Cardiac fibroblast (primary cell): ENCODE data around the gene HNRNPLL.
"Not testable (repeated sequence)": the region's sequence is repeated elsewhere in the genome, so short reads cannot be mapped to it uniquely, and the experiment has no call there.

Source experiments
- DNase-seq, 2 donors: peaks; one replicate each; pipeline versions ENCODE4 v3.0.0 to v3.0.0-alpha.2; 2010; ENCODE audit warnings: low read depth in 2 of 2
- H3K4me3 ChIP-seq, 2 donors: replicated peaks in 1 of 2; 1 replicate in 1 of 2; 2 replicates in 1 of 2; pipeline ENCODE4 v1.5.1; 2011; ENCODE audit warnings: low read depth in 2 of 2, low read length in 2 of 2, mild to moderate bottlenecking in 2 of 2, moderate library complexity in 1 of 2
- TF ChIP-seq, protein P1 (sequence below): IDR thresholded peaks from one replicate; pipeline ENCODE4 v1.5.1; 2011; ENCODE audit warnings: low read depth, mild to moderate bottlenecking, low read length, inconsistent platforms

HNRNPLL gene

DNA sequence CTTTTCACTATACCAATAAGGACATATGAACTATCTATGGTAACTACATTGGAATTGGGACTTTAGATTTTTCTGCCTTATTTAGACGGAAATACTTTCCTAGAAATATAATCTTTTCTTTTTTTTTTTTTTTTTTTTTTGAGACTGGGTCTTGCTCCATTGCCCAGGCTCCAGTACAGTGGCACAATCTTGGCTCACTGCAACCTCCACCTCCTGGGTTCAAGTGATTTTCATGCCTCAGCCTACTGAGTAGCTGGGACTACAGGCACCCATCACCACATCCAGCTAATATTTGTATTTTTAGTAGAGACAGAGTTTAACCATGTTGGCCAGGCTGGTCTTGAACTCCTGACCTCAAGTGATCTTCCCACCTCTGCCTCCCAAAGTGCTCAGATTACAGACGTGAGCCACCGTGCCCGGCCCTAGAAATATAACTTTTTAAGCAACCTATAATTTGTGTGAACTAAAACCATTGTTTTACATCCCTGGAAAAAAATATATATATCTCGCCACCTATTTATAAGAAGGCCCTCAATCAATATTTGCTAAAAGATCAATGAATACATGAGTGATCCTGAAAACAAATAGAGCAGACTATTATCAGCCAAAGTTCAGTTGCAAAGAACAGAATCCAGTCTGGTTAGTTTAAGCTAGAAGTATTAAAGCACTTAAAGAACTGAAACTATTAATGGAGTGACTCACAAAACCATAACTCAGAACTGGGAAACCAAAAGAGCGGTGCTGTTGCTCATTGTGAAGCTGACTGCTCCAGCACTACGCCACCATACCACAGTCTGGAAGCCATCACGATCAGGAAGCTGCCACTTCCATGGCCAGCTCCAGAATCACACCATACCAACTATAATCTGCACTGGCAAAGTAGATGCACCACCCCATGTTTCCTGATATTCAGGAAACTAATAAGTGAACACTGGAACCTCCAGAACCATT, 8.4 kb upstream of the HNRNPLL start:
- TF ChIP-seq, protein P1, sequence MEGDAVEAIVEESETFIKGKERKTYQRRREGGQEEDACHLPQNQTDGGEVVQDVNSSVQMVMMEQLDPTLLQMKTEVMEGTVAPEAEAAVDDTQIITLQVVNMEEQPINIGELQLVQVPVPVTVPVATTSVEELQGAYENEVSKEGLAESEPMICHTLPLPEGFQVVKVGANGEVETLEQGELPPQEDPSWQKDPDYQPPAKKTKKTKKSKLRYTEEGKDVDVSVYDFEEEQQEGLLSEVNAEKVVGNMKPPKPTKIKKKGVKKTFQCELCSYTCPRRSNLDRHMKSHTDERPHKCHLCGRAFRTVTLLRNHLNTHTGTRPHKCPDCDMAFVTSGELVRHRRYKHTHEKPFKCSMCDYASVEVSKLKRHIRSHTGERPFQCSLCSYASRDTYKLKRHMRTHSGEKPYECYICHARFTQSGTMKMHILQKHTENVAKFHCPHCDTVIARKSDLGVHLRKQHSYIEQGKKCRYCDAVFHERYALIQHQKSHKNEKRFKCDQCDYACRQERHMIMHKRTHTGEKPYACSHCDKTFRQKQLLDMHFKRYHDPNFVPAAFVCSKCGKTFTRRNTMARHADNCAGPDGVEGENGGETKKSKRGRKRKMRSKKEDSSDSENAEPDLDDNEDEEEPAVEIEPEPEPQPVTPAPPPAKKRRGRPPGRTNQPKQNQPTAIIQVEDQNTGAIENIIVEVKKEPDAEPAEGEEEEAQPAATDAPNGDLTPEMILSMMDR, result no peak
- no peak overlapping the region for H3K4me3 ChIP-seq
- no peak for DNase-seq

- DNase-seq, H3K4me3 ChIP-seq: not testable (repeated sequence)
Measured at GRCh38 chr2:38609246-38609645, 6.5 kb upstream of the HNRNPLL start.

DNA sequence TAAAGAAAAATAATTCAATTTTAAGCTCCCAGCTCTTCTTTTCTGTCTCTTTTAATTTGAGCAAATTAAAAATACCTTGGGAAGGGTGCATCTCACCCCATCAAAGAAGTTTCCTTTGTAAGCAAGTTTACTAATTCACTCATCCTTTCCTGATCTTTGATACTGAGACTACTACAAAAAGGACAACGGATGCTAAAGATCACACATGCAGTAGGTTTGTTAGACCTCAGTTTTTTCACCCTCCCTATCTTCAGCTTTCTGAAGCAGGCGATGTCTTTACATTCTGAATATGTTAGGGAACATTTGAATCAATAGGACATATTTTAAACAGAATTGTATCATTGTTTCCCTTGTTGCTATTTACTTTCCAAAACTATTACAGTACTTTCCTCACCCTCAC, 6.0 kb upstream of the HNRNPLL start:
- TF ChIP-seq, protein P1, result no peak
- no peak for DNase-seq
- no peak overlapping the region for H3K4me3 ChIP-seq

DNA sequence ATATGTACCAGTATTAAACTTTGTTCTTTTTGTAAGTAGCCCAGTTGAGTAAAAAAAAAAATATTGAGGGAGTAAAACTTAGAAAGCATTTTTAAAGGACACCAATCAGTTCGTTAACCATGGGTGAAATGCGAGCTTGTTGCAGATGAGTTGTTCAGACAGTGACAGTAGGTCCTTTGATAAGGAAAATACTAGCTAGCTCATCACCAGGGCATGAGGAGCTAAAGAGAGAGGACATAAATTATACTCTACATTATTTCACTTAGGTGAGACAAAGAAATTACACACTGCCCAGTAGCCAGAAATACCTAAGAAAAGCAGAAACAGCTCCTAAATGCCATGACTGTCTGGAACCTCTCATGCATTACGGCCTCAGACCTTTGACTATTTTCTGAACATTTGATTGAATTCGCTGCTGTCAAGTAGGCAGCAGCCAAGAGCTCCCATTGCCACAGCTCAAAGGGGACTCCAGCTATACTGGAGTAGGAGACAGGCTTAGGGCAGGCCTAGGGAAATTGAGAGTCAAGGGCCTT, 2.6 kb upstream of the HNRNPLL start:
- no peak overlapping the region for H3K4me3 ChIP-seq
- TF ChIP-seq, protein P1, result no peak
- DNase-seq, result no peak

DNA sequence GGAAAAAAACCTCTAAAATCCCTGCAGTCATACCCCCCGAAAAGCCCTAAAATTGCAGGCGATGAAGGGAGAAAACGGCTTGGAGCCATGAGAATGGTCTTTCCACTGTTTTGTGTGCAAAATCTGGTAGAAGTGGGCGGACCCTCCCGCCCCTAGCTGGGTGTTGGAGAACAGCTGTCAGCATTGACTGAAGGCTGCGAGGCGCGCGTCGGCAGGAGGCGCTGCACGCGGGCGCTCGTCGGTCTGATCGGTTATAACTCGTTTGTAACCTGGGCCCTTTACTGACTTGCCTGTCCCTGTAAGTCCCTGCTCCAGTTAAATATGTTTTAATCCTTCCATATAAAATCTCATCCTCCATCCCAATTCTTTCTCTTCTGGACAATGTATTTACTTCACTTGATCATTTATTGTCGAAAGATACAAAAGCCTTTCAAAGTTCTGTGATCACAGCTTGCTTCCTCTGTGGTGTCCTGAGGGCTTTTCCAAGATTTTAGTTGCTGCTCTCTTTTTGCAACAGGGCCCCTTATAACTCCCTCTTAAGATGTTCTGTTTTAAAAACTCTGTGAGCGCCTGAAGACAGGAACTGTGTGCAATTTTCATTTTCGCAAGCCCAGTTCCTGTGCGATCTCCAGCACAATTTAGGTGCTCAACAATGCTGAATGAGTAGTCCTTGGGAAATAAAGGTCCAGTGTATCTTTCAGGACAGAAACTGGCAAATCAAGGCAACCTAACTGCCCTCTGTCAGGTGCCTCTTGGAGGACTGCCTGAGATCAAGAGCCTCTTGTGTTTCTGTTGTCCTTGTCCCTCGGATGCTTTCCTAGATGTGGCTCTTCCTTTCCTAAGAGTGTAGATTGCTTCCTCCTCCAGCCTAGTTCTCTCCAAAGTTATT, 918 bp upstream of the HNRNPLL start:
- peak; percentile 83 to 85 for DNase-seq
- peak overlapping the region; percentile 68 to 82 for H3K4me3 ChIP-seq
- TF ChIP-seq, protein P1, result peak; percentile 95

- TF ChIP-seq, protein P1, result no peak
- no peak for DNase-seq
- peak overlapping the region; percentile 82 to 83 for H3K4me3 ChIP-seq
Measured at GRCh38 chr2:38602136-38602731, 494 bp downstream of the HNRNPLL start.
